Stimulated activated CD4-positive, alpha-beta T cell treated with anti-CD3 and anti-CD28 coated beads, Interleukin-12 subunit alpha, Interleukin-12 subunit beta, amount 100 ng/mL, for 48 hours (primary cell): Measurements from ENCODE around the gene MAGED2.
"Not testable (repeated sequence)": the region's sequence is repeated elsewhere in the genome, so short reads cannot be mapped to it uniquely, and the experiment has no call there.

Experiments
- DNase-seq, 3 donors: peaks; one replicate each; pipeline ENCODE4 v3.0.0-alpha.2; 2020; ENCODE audit warnings: low read depth in 2 of 3, low spot score in 1 of 3

MAGED2 gene

DNA sequence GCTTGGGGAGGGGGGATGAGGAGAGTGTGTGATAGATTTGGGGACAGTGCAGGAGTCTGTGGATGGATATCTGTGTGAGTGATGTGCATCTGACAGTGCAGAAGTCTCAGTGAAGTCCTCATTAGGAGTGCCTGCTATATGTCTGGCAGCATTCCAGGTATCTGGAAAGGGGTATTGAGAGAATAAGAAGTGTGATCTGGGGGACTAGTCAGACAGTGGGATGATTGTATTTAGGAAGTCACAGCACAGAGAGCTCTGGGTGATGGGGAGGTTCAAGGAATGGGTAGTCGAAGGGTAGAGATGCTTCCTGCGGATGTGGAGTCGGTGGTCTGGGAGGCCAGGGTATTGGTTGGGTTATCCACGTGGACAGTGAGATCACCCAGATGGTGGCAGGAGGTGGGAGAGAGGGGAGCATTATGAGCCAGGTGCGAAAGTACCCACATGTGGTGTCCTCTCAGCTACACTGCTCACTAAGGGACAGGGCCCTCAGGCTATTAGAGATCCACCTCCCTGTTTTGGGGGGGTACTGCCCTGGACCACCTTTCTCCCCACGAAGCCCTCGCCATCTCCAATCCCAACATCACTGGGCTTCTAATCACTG is 9.8 kb downstream of the MAGED2 start:
- DNase-seq: no peak

DNA sequence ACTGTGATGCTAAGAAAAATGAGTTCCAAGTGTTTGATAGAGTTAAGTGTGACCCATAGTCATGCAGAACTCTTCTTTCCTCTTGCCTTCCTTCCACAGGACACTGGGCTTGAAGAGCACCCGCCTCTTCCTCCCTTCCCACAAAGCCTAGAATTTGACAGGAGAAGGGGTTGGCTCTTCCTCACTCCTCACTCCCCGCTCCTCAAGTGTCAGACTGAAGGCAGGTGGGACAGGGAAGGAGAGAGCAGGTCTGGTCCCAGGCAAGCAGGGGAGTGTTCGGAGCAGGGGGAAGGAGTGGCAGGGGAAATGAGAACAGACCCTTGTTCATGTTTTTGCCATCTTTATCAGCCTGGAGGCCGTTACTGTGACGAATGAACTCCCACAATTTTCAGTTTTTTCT is 10.7 kb downstream of the MAGED2 start:
- no peak for DNase-seq

DNA sequence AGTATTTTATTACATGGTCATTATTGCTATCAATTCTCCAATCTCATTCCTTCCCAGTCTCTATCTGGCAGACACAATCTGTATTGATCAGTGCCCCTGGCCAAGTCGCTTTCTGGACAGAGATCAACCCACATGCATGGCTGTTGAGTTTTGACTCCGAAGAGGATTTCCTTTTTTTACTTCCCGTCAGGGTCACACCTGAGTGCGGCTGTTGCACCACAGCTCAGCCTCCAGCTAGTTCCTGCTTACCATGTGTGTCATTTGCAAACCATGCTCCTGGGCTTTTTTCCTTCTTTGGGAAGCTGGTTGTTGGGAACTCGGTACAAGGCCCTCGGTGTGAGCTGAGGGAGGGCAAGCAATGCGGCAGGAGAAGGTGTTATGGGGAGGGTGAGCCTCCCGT is 11.7 kb downstream of the MAGED2 start:
- no peak for DNase-seq

DNA sequence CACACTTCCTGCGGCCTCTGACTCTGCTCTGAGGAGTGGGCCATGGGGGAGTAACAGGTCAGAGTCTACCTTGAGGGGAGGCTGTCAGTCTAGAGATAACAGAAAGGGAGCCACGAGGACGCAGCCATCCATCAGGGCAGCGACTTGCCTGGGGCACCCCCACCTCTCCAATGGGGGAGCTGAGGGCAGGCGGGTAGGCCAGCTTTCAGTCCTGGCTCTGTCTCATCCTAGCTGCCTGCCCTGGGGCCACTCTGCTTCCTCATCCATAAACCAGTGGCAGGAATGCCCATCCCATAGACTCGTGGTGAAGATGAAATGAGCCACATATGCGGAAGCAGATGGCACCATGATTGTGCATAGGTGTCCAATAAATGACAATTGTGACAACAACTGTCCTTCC is 13.2 kb downstream of the MAGED2 start:
- no peak for DNase-seq

DNA sequence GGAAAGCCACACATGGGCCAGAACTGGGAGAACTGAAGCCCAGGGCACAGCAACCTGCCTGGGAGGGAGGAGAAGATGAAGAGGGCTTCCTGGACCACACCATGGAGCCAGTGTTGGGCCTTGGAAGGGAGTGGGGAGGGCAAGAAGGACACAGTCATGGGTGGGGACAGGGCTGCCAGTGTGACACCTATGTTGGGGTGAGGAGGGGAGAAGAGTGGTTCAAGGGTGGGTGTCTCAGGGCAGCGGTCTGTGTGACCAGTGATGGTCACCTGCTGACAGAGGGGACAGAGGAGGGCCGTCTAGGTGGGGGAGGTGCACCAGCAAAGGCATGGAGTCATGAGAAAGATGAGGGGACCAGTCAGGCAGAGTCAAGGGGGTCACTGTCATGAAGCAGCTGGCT is 13.8 kb downstream of the MAGED2 start:
- DNase-seq: no peak

DNA sequence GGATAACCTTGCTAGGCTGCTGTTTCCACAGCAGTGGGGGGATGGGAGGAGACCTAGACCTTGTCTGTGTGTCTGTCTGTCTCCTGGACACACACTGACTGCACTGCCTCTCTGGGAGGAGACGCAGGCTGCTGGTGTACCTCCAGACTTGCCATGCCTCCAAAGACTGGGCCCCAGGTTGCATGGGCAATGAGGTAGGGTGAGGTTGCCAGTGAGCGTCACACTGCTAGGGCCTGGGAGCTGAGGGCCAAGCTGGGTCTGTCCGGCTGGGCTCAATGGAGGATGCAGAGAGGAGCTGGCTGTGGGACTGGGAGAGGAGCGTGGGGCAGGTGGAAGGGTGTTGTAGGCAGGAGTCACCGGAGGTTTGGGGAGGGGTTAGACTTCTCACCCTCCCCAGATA is 16.6 kb downstream of the MAGED2 start:
- DNase-seq: no peak

DNA sequence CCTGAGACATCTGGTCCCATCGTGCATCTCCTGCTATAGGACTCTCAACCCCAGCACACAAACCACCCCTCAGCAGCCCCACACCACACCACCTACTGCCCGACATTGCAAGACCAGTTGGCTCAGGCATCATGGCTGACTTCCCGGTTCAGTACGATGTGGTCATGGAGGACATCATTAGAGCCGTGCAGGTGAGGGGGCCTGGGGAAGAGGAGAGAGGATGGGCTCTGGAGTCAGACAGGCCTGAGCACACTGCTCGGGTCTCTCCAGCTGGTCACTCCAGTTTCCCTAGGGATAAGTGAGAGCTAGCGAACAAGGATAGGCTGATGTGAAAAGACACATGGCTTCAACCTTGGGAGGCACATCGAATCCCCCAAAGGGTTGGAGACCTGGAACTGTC is 17.2 kb downstream of the MAGED2 start:
- no peak for DNase-seq

DNA sequence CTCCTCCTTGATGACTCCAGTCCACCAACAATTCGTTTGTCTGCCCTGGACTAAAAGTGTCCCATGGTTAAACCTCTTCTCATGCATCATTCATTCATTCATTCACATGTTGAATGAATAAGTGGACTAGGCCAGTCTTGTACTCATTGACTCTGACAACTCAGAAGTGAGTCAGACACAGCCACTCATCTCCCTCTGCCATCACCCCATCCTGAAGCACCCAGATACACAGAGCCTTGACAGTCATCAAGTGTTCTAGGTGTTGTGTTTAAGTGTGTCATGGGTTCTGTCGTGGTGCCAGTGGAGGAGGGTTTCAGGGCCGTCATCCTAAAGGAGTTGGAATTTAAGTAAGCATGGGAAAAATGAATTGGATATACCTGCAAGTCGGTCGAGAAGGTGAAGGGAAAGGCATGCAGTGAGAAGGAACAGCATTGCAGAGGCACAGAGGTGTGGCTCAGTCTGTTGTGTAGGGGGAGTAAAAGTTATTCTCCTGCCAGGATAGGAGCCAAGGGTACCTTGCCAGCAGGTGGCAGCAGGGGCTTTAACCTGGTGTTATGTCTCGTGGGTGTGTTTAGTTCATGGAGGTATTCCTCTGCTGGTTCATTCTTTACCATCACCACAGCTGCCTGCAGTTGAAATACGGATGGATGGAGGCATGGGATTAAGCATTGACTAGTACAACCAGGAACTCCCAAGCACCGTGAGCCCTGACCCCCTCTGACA is 18.3 kb downstream of the MAGED2 start:
- no peak for DNase-seq

DNA sequence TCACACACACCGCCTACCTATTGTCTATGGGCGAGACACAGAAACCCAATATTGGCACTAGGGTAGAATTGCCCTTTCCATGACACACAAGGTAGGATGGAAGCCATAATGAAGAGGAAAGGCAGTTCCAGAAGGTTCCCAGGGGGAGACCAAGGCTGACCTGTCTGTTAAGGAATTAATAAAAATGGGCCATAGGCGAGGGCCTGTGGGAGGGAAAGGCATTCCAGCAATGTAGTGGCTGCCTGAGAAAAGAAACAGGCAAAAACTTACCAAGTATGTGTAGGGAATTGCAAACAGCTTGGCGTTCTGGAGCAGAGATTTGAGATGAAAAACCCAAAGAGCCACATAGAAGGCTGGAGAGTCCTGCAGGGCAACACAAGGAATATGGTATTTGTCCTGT is 19.1 kb downstream of the MAGED2 start:
- no peak for DNase-seq

DNA sequence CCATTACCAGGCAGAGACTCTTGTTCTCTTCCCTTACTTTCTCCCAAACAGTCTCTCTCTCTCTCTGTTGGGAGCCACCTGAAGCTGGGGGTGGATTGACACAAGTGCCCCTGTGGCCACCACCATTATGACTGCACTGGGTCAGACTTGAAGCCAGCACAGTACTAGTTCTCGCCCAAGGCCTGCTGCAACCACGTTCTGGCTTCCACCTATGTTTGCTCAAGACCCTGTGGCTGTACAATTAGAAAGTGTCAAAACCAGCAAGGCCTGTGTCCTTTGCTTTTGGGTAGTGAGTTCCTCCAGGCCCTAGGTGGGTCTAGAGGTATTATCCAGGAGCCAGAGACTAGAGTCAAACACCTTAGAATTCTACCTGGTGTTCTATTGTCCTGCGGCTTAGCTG is 31.0 kb downstream of the MAGED2 start:
- DNase-seq: no peak

DNA sequence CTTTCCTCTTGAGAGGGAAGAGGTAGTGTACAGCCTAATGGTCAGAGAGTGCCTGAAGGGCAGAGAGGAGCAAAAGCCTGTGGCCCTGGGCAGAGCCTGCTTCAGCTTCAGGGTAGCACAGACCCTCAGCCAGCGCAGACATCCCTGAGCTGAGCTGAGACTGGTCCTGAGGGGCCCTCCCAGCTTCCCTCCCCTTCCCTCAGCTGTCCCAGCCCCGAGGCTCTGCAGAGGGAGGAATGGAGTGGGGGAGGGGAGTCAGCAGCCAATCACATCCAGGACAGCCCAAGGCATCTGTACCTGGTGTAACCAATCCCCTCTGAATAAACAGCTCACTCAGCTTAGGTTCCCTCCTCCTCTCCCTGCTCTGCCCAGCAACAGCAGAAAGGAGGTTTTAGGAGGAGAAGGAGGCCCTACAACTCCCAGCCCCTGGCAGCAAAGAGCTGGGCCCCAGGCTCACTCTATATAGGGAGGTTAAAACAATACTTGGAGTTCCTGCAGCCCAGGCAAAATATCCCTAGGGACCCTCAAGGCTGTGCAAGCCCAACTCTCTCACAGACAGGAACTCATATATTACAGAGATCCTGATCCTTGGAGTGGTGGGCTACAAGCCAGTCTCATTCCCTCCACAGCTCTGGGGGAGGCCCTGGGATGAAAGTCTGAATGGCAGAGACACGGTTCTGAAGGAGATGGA is 33.8 kb downstream of the MAGED2 start:
- not testable (repeated sequence) for DNase-seq

DNA sequence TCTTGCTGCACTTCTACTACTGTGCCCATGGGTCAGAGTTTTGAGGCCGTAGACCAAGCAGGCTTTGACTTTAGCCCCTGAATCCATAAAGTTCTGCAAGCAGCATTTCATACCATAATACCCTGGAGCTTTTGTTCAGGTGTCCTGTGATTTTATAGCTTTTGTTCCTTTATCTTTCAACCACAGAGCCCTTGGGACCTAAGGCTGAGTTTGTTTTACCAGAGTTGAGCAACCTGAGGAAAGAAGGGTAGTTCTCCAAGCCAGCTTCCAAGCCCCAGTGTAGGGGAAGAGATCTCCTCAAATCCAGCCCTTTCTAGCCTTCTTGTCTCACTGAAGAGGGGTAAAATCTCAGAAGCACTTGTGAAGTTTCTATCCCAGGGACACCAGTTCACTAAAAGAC is 35.1 kb downstream of the MAGED2 start:
- DNase-seq: no peak

DNA sequence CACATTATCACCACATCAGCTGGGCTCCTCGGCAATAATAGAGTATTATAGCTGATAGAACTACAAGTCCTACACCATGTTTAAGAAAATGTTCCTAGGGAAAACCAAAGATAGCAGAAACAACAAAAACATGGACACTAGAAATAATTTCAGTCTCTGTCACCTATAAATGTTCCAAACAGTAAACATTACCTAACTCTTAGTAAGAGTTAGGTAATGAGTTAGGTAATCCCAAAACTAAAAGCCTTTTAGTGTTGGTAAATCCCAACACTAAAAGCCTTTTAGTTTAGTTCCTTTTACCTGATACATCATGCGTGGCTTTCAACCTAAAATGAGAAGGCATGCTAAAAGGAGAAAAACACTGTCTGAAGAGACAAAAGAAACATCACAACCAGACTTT is 35.5 kb downstream of the MAGED2 start:
- no peak for DNase-seq

DNA sequence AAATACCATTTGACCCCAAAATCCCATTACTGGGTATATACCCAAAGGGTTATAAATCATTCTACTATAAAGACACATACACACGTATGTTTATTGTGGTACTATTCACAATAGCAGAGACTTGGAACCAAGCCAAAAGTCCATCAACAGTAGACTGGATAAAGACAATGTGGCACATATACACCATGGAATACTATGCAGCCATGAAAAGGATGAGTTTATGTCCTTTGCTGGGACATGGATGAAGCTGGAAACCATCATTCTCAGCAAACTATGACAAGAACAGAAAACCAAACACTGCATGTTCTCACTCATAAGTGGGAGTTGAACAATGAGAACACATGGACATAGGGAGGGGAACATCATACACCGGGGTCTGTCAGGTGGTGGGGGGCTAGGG is 40.2 kb downstream of the MAGED2 start:
- DNase-seq: not testable (repeated sequence)

DNA sequence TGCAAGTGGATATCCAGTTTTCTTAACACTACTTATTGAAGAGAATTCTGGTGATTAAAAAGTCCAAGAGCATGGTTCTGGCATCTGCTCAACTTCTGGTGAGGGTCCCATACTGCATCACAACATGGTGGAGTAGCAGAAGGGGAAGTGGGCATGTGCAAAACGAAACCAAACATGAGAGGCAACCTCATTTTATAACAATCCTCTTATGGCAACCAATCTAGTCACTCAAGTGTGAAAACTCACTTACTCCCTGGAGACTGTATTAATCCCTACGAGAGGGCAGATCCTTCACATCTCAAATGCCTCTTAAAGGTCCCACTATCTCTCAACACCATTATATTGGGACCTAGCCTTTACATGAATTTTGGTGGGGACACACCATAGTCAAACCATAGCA is 57.7 kb downstream of the MAGED2 start:
- no peak for DNase-seq
